HEK293 (cell line): ENCODE results near the gene ZSCAN12.

Source experiments
- ZNF433 ChIP-seq: fragments of 450-650 bp; formaldehyde crosslinking; IDR thresholded peaks from 2 replicates; pipeline ENCODE4 v1.5.1; 2016; ENCODE audit warnings: missing biosample characterization, missing genetic modification characterization, low read depth
- ZNF555 ChIP-seq: fragments of 450-650 bp; formaldehyde crosslinking; conservative IDR thresholded peaks from 2 replicates; pipeline ENCODE4 v1.5.1; 2017; ENCODE audit warnings: missing biosample characterization, mild to moderate bottlenecking, missing genetic modification characterization, inconsistent platforms
- ZNF560 ChIP-seq: fragments of 450-650 bp; formaldehyde crosslinking; IDR thresholded peaks from 2 replicates; pipeline ENCODE4 v1.5.1; 2017; ENCODE audit warnings: missing biosample characterization, missing genetic modification characterization, borderline replicate concordance
- TF ChIP-seq, protein P1 (sequence below): fragments of 450-650 bp; formaldehyde crosslinking; IDR thresholded peaks from 2 replicates; pipeline ENCODE4 v1.5.1; 2016; ENCODE audit warnings: missing biosample characterization, missing genetic modification characterization

DNA sequence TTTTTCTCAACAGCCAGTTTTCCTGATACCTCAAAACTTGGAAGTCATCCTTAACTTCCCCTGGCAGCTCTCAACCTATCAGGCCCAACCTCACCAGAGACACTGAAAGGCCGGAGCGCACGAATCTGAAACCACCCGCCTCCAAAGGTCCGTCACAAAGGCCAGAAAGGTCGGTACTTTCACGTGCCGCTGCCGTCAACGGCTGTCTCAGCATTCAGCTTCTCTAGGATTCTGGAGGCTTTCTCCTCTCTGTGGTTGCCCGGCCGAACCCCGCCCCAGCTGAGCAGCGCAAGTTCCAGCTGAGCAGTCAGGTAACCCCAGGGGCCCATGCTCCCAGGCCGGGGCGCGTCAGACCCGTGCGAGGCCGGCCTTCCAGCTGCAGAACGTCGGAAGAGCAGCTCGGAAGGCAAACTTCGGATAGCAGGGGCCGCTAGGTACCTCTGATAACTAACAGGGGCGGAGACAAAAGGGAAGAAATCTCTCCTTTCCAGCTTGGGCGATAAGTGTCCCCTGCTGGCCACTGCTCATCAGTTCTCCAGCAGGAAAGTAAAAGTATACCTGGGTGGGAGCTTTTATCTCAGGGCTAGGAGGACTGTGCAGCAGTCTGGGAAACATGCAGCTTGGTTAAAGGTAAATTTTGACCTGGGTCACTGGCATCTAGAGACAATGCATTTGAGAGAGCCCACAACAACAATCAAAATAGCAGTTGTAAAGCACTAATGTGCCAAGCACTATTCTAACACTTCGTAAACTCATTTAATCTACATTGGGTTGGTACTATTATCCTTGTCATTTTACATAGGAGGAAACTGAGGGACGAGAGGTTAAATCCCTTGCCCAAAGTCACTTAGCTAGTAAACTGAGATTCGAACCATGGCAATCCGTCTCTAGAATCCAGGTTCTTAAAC, 16.1 kb downstream of the ZSCAN12 start:
- TF ChIP-seq ZNF555 (no peak), ZNF560 (no peak), ZNF433 (no peak)
- TF ChIP-seq, protein P1, sequence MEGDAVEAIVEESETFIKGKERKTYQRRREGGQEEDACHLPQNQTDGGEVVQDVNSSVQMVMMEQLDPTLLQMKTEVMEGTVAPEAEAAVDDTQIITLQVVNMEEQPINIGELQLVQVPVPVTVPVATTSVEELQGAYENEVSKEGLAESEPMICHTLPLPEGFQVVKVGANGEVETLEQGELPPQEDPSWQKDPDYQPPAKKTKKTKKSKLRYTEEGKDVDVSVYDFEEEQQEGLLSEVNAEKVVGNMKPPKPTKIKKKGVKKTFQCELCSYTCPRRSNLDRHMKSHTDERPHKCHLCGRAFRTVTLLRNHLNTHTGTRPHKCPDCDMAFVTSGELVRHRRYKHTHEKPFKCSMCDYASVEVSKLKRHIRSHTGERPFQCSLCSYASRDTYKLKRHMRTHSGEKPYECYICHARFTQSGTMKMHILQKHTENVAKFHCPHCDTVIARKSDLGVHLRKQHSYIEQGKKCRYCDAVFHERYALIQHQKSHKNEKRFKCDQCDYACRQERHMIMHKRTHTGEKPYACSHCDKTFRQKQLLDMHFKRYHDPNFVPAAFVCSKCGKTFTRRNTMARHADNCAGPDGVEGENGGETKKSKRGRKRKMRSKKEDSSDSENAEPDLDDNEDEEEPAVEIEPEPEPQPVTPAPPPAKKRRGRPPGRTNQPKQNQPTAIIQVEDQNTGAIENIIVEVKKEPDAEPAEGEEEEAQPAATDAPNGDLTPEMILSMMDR (tag by site-specific recombination), result no peak
